ENCODE data around the gene ABHD8.

ABHD8 gene

GRCh38 chr19:17263712-17264640 lies 39.2 kb downstream of the ABHD8 start:
- no peak for DNase-seq

GRCh38 chr19:17262557-17262956 lies 40.7 kb downstream of the ABHD8 start:
- DNase-seq = no peak

GRCh38 chr19:17260842-17261325 lies 42.3 kb downstream of the ABHD8 start:
- DNase-seq = peak; percentile 89 to 90

GRCh38 chr19:17259934-17260333 lies 43.3 kb downstream of the ABHD8 start:
- no peak for DNase-seq

- DNase-seq = no peak
Observed at GRCh38 chr19:17259118-17259780, 44.0 kb downstream of the ABHD8 start.

- no peak for DNase-seq
Observed at GRCh38 chr19:17256130-17256529, 47.1 kb downstream of the ABHD8 start.

- no peak for DNase-seq
Observed at GRCh38 chr19:17255150-17255621, 48.0 kb downstream of the ABHD8 start.

GRCh38 chr19:17254636-17255035 lies 48.6 kb downstream of the ABHD8 start:
- no peak for DNase-seq

GRCh38 chr19:17249887-17250548 lies 53.2 kb downstream of the ABHD8 start:
- DNase-seq = no peak

- DNase-seq = no peak
Observed at GRCh38 chr19:17248011-17248776, 55.0 kb downstream of the ABHD8 start.

GRCh38 chr19:17246681-17247425 lies 56.4 kb downstream of the ABHD8 start:
- DNase-seq = no peak

GRCh38 chr19:17245535-17245984 lies 57.7 kb downstream of the ABHD8 start, which contains the start of gene NR2F6:
Gene NR2F6 (minus strand): TSS chr19:17245919. CDS start chr19:17245220, 699 bp downstream.
- no peak for DNase-seq

GRCh38 chr19:17244618-17245534 lies 58.3 kb downstream of the ABHD8 start:
- DNase-seq = no peak

GRCh38 chr19:17243830-17244617 lies 59.2 kb downstream of the ABHD8 start:
- DNase-seq = no peak

- DNase-seq = no peak
Observed at GRCh38 chr19:17243211-17243829, 59.9 kb downstream of the ABHD8 start.

GRCh38 chr19:17242431-17243208 lies 60.6 kb downstream of the ABHD8 start:
- no peak for DNase-seq
